HS-5 (cell line): ENCODE results near the gene CCDC71.

ENCODE experiments used
- DNase-seq: peaks from one replicate; pipeline ENCODE4 v3.0.0-alpha.2; 2012; ENCODE audit warnings: low read depth

Gene CCDC71

GRCh38 chr3:49165771-49166751 is at the start of gene CCDC71:
TSS of gene CCDC71 (minus strand) at chr3:49166331. CDS start at chr3:49164208, 2,123 bp downstream.
- DNase-seq: no peak

GRCh38 chr3:49213998-49214397 is 47.9 kb upstream of the CCDC71 start:
- DNase-seq: no peak

DNA sequence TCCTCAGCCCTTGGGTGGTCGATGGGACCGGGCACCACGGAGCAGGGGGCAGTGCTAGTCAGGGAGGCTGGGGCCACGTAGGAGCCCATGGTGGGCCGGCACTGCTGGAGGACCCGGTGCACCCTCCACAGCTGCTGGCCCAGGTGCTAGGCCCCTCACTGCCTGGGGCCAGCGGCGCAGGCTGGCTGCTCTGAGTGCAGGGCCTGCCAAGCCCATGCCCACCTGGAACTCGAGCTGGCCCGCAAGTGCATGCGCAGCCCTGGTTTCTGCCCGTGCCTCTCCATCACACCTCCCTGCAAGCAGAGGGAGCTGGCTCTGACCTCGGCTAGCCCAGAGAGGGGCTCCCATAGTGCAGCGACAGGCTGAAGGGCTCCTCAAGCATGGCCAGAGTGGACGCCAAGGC is 47.4 kb upstream of the CCDC71 start:
- DNase-seq: no peak

DNA sequence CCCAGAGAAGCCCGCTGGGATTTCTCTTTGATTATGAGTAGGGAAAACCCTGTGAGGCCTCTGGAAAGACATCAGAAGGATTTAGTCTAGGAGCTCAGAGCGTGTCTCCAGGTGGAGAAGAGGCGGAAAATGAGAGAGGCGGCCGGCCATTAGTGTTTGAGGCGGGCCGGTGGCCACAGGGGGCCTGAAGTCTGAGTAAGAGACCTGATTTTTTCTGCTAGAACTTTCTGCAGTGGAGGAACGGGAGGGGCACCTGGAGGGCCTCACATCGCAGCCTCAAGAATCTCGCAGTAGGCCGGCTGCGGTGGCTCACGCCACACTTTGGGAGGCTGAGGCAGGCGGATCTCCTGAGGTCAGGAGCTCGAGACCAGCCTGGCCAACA is 33.8 kb upstream of the CCDC71 start:
- DNase-seq: no peak

GRCh38 chr3:49199239-49199899 is 33.2 kb upstream of the CCDC71 start:
- peak; percentile 78 for DNase-seq

GRCh38 chr3:49198611-49199230 is 32.6 kb upstream of the CCDC71 start:
- DNase-seq: no peak

- DNase-seq: no peak
Measured at GRCh38 chr3:49198161-49198560, 32.0 kb upstream of the CCDC71 start.

DNA sequence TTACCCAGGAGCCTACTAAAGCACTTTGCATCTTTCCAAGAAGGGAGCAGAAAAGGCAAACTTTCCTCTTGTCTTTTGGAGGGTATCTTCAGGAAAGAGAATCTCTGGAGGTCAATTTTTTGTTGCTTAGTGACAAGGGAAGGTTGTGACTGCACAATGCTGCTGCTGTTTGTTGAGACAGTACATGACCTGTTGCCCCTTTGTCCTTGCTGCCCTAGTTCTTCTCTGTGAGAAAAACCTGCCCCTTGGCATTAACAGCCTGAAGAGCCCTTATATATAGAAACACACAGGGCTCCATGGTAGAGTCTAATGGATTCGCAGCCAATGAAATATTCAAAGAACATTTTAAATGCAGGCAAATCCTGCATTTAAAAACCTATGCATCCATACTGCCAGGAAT is 25.6 kb upstream of the CCDC71 start:
- DNase-seq: no peak

GRCh38 chr3:49183873-49184272 is 17.7 kb upstream of the CCDC71 start:
- no peak for DNase-seq

- DNase-seq: no peak
Measured at GRCh38 chr3:49182682-49183081, 16.6 kb upstream of the CCDC71 start.

DNA sequence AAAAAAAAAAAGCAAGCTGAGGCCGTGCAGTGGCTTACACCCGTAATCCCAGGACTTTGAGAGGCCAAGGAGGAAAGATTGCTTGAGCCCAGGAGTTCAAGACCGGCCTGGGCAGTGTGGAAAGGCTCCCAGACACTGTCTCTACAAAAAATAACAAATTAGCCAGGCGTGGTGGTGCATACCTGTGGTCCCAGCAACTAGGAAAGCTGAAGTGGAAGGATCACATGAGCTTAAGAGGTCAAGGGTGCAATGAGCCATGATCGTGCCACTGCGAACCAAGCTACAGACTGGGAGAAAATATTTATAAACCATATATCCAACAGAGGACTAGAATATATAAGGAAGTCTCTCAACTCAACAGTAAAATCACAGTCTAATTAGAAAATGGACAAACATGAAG is 15.2 kb upstream of the CCDC71 start:
- DNase-seq: no peak

GRCh38 chr3:49180116-49180515 is 14.0 kb upstream of the CCDC71 start:
- no peak for DNase-seq

DNA sequence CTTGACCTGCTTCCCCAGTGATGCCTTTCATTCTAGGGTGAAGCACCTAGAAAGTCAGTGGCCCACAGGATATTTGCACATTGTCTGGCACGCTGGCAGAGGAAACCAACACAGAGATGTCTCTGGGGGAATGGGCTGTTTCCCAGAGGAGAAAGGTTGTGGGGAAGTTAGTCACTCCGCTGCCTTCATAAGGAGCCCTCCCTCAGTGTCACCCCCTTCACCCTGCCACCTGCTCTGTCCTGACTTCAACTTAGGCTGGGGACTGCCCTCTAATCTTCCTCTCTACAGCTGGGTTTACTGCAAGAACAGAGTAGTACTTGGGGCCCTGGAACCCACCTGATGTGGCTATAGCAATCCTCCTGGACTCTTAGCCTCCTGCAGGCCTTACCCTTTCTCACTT is 10.9 kb upstream of the CCDC71 start:
- DNase-seq: no peak

DNA sequence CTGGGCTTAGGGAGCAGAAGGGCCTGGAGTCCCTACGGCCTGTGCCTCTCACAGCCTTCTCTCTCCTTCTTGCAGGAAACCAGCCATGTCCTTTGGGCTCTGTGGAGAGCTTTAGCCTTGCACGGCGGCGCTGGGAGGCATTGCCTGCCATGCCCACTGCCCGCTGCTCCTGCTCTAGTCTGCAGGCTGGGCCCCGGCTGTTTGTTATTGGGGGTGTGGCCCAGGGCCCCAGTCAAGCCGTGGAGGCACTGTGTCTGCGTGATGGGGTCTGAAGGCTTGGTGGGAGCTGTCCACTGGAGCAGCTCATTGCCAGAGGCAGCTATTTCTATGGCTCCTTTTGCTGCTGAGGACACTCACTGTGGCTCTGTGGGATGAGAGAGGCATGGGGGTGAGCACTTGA is 9.4 kb upstream of the CCDC71 start:
- DNase-seq: no peak

- no peak for DNase-seq
Measured at GRCh38 chr3:49174397-49174985, 8.4 kb upstream of the CCDC71 start.

DNA sequence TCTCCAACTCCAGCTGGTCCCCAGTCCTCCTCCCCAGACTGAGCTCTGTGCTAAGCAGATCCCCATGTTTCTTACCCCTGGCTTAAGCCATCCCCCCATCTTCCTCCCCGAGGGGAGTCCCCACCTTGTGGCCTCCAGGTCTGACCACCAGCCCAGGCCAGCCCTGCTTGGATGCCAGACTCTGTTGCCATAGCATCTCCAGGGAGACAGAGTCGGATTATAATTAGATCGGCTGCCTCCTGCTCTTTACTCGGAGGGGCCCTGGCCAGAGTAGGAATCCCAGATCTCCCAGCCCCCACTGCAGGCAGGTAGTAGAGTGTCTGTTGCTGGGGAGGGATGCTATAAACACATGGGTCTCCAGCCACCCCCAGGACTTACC is 7.7 kb upstream of the CCDC71 start:
- DNase-seq: no peak

DNA sequence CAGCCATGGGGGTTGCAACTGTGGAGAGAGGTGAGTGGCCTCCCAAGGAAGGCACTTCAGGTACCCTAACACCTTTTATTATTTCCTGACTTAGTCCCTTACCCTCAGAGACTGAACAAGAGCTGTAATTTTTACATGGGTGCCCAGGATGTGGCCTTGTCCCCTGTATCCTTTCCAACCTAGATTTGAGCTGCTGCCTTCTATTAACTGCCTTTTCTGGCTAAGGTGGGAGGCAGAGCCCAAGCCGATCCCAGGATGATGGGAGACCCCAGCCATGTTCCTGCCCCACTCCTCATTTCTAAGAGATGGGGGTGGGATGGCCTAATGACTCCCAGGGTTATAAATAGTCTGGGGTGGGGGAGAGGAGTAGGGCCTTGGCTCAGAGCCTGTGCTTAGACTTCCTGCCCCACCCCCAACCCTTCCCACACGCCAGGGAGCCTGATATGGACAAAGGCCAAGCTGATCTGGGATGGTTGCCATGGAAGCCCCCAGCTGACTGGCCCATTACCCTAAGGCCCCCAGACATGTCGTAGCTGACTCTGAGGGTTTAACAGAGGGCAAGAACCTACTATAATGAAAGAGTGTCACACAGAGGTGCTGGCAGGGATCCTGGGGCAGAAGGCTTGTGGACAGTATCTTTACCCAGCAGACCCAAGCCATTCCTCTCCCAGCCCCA is 7.1 kb upstream of the CCDC71 start:
- no peak for DNase-seq

- DNase-seq: no peak
Measured at GRCh38 chr3:49172551-49173041, 6.5 kb upstream of the CCDC71 start.

DNA sequence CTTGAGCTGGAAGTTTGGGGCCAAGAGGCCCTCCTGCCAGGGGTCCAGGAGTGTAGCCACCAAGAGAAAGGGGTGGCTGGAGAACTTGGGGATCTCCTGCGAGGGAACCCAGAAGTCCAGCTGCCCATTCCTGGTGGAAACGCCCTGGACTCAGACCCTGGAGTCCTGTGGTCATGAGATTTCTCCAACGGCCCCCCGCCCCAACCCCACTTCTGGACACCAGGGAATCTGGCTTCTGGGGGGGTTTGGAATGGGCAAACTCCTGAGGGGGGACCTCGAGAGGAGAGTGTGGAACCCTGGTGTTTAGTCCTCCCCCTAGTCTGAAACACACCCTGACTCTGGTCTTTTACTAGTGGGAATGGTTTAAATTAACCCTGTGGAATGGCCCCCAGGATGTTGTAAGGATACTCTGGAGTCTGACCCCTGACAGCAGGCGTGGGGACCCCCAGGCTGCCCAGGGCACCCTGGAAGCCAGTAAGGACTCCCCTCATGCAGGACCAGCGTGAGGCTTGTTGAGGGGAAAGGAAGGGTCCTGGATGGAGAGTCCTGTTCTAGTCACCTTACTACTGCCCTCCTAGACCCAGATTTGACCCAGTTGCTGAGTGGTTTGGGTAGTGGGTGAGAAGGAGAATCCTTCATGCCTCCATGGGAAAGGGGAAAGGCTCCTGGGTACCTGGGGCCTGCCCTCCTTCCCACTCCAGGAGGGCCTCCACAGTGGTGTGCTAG is 5.8 kb upstream of the CCDC71 start:
- no peak for DNase-seq

DNA sequence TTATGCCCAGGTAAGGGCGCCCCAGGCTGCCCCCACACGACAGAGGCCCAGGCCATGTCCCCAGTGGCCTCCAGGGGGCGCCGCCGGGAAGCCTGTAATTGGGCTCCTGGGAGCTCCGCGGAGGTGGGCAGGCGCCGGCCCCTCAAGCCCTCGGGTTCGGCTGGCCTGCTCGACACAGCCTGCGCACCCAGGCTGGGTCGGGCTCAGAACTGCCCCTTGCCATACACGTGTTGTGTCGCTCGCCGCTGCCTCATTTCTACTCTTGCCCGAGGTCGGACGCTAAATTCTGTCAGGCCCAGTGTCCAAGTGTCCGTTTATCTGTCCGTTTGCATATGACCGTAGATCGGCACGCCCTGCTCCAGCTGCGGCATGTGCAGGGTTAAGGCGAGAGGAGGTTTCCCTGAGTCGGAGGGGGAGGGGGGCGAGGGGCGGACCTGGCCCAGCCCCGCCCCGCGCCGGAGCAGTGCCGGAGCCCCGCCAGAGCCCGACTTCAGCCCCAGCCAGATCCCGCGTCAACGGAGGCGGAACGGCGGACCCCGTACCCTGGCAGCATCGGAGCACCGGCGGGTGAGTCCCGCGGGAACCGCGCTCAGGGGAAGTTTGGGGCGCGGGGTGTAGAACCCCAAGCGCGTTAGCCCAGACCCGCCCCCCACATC is 5.1 kb upstream of the CCDC71 start, which contains the start of gene KLHDC8B:
Gene KLHDC8B, plus strand, starts transcription at position 480 of the 656 bp plus-strand sequence. CDS start 1,172 bp downstream, outside the sequence.
- peak; percentile 60 for DNase-seq
